Omental fat pad (tissue), 4 donors: ENCODE measurements around the gene ADCY2. TPM values are rescaled to one million over a fixed set of nuclear protein-coding genes. Genes with fewer than 3 reads are reported as not detected.
"Not testable (repeated sequence)": the region's sequence is repeated elsewhere in the genome, so short reads cannot be mapped to it uniquely, and the experiment has no call there.

Source experiments
- ATAC-seq: fragments of 150-250 bp; one replicate; pipeline ENCODE4 v1.9.1; 2016; ENCODE audit warnings: mild to moderate bottlenecking, moderate library complexity; ENCODE audit not compliant: low FRiP score
- DNase-seq: peaks from one replicate; pipeline ENCODE4 v3.0.0-alpha.2; 2019; ENCODE audit warnings: low spot score
- CTCF ChIP-seq, 3 donors: fragments of 450-650 bp; IDR thresholded peaks; one replicate each; pipeline ENCODE4 v1.5.1; 2016 to 2017; ENCODE audit warnings: antibody characterized with exemption in 3 of 3, mild to moderate bottlenecking in 3 of 3, moderate library complexity in 2 of 3
- total RNA-seq, 4 donors: library from RNA; depleted of rRNA; stranded (reverse); fragments of >200 nt; gene quantifications; one replicate each; pipeline ENCODE4 v1.1.0, GENCODE V29; 2016

Gene ADCY2
- total RNA-seq, 4 donors from 2014 or later: 1.1 to 2.4 (median 1.7) TPM

- TF ChIP-seq CTCF (IDR thresholded peaks at IDR 0.05): no peak
- no peak for ATAC-seq
- DNase-seq: no peak
These were observed 23.9 kb downstream of the ADCY2 start for GRCh38 chr5:7419846-7420245.

GRCh38 chr5:7420510-7421280 is 24.8 kb downstream of the ADCY2 start:
- no peak for TF ChIP-seq CTCF (IDR thresholded peaks at IDR 0.05)

GRCh38 chr5:7422316-7423106 is 26.6 kb downstream of the ADCY2 start:
- ATAC-seq (no peak), DNase-seq (no peak)
- no peak for TF ChIP-seq CTCF (IDR thresholded peaks at IDR 0.05)

More at GRCh38 chr5:7420510-7421280, 24.8 kb downstream of the ADCY2 start:
- ATAC-seq (no peak), DNase-seq (no peak)

GRCh38 chr5:7423231-7423630 is 27.3 kb downstream of the ADCY2 start:
- ATAC-seq, DNase-seq: not testable (repeated sequence)

- ATAC-seq (no peak), DNase-seq (no peak)
- TF ChIP-seq CTCF (IDR thresholded peaks at IDR 0.05): no peak
These were observed 29.9 kb downstream of the ADCY2 start for GRCh38 chr5:7425830-7426229.

- DNase-seq: no peak
- TF ChIP-seq CTCF (IDR thresholded peaks at IDR 0.05): no peak
- no peak for ATAC-seq
These were observed 30.3 kb downstream of the ADCY2 start for GRCh38 chr5:7426284-7426683.

- ATAC-seq (no peak), DNase-seq (no peak)
- TF ChIP-seq CTCF (IDR thresholded peaks at IDR 0.05): no peak
These were observed 39.0 kb downstream of the ADCY2 start for GRCh38 chr5:7434914-7435313.
